Naive B cell (primary cell): ENCODE data around the gene CTSG. TPM values are rescaled to one million over a fixed set of nuclear protein-coding genes. Genes with fewer than 3 reads are reported as not detected.
"Not testable (repeated sequence)": the region's sequence is repeated elsewhere in the genome, so short reads cannot be mapped to it uniquely, and the experiment has no call there.

ENCODE experiments used
- ATAC-seq, 2 donors: fragments of 150-1000 bp; cut with Tn5 transposase; 2 replicates each; pipeline ENCODE4 v1.10.0; 2021; ENCODE audit warnings: low read depth in 2 of 2, mild to moderate bottlenecking in 2 of 2, moderate library complexity in 2 of 2
- DNase-seq: peaks from one replicate; pipeline ENCODE4 v3.0.0; 2022
- H3K27ac Mint-ChIP-seq, 6 donors: one replicate each; pipeline ENCODE4 v1.8.0; 2020 to 2022; ENCODE audit warnings: mild to moderate bottlenecking in 6 of 6, mixed read lengths in 6 of 6, moderate library complexity in 5 of 6, inconsistent platforms in 2 of 6
- H3K27me3 Mint-ChIP-seq, 3 donors: one replicate each; pipeline ENCODE4 v1.8.0; 2021 to 2022; ENCODE audit warnings: mixed read lengths in 3 of 3, mild to moderate bottlenecking in 1 of 3
- H3K36me3 Mint-ChIP-seq, 2 donors: one replicate each; pipeline ENCODE4 v1.8.0; 2020 to 2022; ENCODE audit warnings: mixed read lengths in 2 of 2, inconsistent platforms in 1 of 2, mild to moderate bottlenecking in 1 of 2
- H3K4me1 Mint-ChIP-seq, 3 donors: one replicate each; pipeline ENCODE4 v1.8.0; 2020 to 2022; ENCODE audit warnings: mixed read lengths in 3 of 3, inconsistent platforms in 1 of 3, mild to moderate bottlenecking in 1 of 3, moderate library complexity in 1 of 3
- H3K4me3 Mint-ChIP-seq, 8 donors: one replicate each; pipeline ENCODE4 v1.8.0; 2020 to 2022; ENCODE audit warnings: mild to moderate bottlenecking in 8 of 8, mixed read lengths in 8 of 8, moderate library complexity in 8 of 8, inconsistent platforms in 2 of 8
- H3K9me3 Mint-ChIP-seq, 7 donors: one replicate each; pipeline ENCODE4 v1.8.0; 2020 to 2022; ENCODE audit warnings: mixed read lengths in 7 of 7, mild to moderate bottlenecking in 5 of 7, inconsistent platforms in 2 of 7, moderate library complexity in 1 of 7
- polyA plus RNA-seq, 6 donors: library from polyadenylated mRNA; unstranded; fragments of 300-500 nt; fragmentation: Illumina TruSeq; gene quantifications; one replicate each; pipeline ENCODE4 v1.2.3, GENCODE V29; 2021; ENCODE audit warnings: low read depth in 6 of 6

The CTSG gene
- not detected for polyA plus RNA-seq

- peaks cover 8 to 19% (median 10%) of the 10 kb centered on the region in 3 donors for H3K27me3 Mint-ChIP-seq
- no peaks in the 10 kb centered on the region for H3K36me3 Mint-ChIP-seq
- DNase-seq (no peak), ATAC-seq (no peak)
- H3K27ac Mint-ChIP-seq: peak within 1 kb of the TSS in 2 of 6 donors; percentile 52 to 90
- no peaks in the 10 kb centered on the region for H3K9me3 Mint-ChIP-seq
- no peak within 1 kb of the TSS for H3K4me3 Mint-ChIP-seq
- H3K4me1 Mint-ChIP-seq: no peaks in the 10 kb centered on the region
These were observed at the start of gene CTSG for GRCh38 chr14:24576182-24576581. CTSG (minus strand) TSS chr14:24576250; CDS start chr14:24576223, 27 bp downstream.

GRCh38 chr14:24613747-24614146 is 37.7 kb upstream of the CTSG start:
- Mint-ChIP-seq H3K36me3 (no peaks in the 10 kb centered on the region), H3K27ac (peak overlapping the region in 2 of 6 donors; percentile 74 to 86), H3K9me3 (peaks cover 0 to 2% (median 0%) of the 10 kb centered on the region in 7 donors), H3K4me1 (peaks cover 3 to 8% (median 7%) of the 10 kb centered on the region in 3 donors), H3K27me3 (peaks cover 0 to 17% (median 5%) of the 10 kb centered on the region in 3 donors), H3K4me3 (peak overlapping the region in 1 of 8 donors; percentile 25)
- ATAC-seq (no peak), DNase-seq (no peak)

- no peaks in the 10 kb centered on the region for H3K36me3 Mint-ChIP-seq
- peaks cover 0 to 17% (median 5%) of the 10 kb centered on the region in 3 donors for H3K27me3 Mint-ChIP-seq
- H3K9me3 Mint-ChIP-seq: peaks cover 0 to 1% (median 0%) of the 10 kb centered on the region in 7 donors
- H3K27ac Mint-ChIP-seq: peak overlapping the region in 2 of 6 donors; percentile 74 to 86
- peak overlapping the region in 1 of 8 donors; percentile 25 for H3K4me3 Mint-ChIP-seq
- DNase-seq (no peak), ATAC-seq (no peak)
- peaks cover 3 to 9% (median 9%) of the 10 kb centered on the region in 3 donors for H3K4me1 Mint-ChIP-seq
These were observed 37.2 kb upstream of the CTSG start for GRCh38 chr14:24613241-24613640.

- DNase-seq: no peak
- no peak overlapping the region for H3K4me3 Mint-ChIP-seq
- no peak overlapping the region for H3K27ac Mint-ChIP-seq
- peaks cover 0 to 17% (median 5%) of the 10 kb centered on the region in 3 donors for H3K27me3 Mint-ChIP-seq
- H3K9me3 Mint-ChIP-seq: no peaks in the 10 kb centered on the region
- H3K36me3 Mint-ChIP-seq: no peaks in the 10 kb centered on the region
- H3K4me1 Mint-ChIP-seq: peaks cover 14 to 20% (median 19%) of the 10 kb centered on the region in 3 donors
- ATAC-seq: no peak
These were observed 36.1 kb upstream of the CTSG start for GRCh38 chr14:24612196-24612595.

GRCh38 chr14:24609655-24610344 is 33.8 kb upstream of the CTSG start, which contains the start of gene GZMH:
GZMH (minus strand) TSS chr14:24609685; CDS start chr14:24609613, 72 bp downstream.
- DNase-seq (no peak), ATAC-seq (no peak)
- no peaks in the 10 kb centered on the region for H3K9me3 Mint-ChIP-seq
- H3K27ac Mint-ChIP-seq: peak within 1 kb of the TSS in 4 of 6 donors; percentile 20 to 69 (median 30)
- no peaks in the 10 kb centered on the region for H3K36me3 Mint-ChIP-seq
- peaks cover 0 to 25% (median 5%) of the 10 kb centered on the region in 3 donors for H3K27me3 Mint-ChIP-seq
- H3K4me3 Mint-ChIP-seq: no peak within 1 kb of the TSS
- H3K4me1 Mint-ChIP-seq: peaks cover 26 to 36% (median 36%) of the 10 kb centered on the region in 3 donors

- Mint-ChIP-seq H3K9me3 (no peaks in the 10 kb centered on the region), H3K36me3 (no peaks in the 10 kb centered on the region), H3K27ac (peak overlapping the region in 4 of 6 donors; percentile 69 to 90 (median 78)), H3K27me3 (peaks cover 0 to 32% (median 5%) of the 10 kb centered on the region in 3 donors), H3K4me1 (peaks cover 26 to 36% (median 28%) of the 10 kb centered on the region in 3 donors), H3K4me3 (peak overlapping the region in 2 of 8 donors; percentile 56 to 83)
- ATAC-seq (peak in 1 of 2 donors; percentile 25), DNase-seq (no peak)
These were observed 31.8 kb upstream of the CTSG start for GRCh38 chr14:24607635-24608514.

GRCh38 chr14:24607081-24607480 is 31.0 kb upstream of the CTSG start:
- H3K4me3 Mint-ChIP-seq: peak overlapping the region in 2 of 8 donors; percentile 56 to 83
- H3K27me3 Mint-ChIP-seq: peaks cover 0 to 24% (median 0%) of the 10 kb centered on the region in 3 donors
- H3K9me3 Mint-ChIP-seq: peaks cover 0 to under 1% (median 0%) of the 10 kb centered on the region in 7 donors
- peaks cover 24 to 32% (median 28%) of the 10 kb centered on the region in 3 donors for H3K4me1 Mint-ChIP-seq
- ATAC-seq (no peak), DNase-seq (no peak)
- no peaks in the 10 kb centered on the region for H3K36me3 Mint-ChIP-seq
- H3K27ac Mint-ChIP-seq: peak overlapping the region in 5 of 6 donors; percentile 32 to 78 (median 54)

GRCh38 chr14:24606297-24606696 is 30.2 kb upstream of the CTSG start:
- H3K9me3 Mint-ChIP-seq: peaks cover 0 to 3% (median 0%) of the 10 kb centered on the region in 7 donors
- peaks cover 24 to 31% (median 28%) of the 10 kb centered on the region in 3 donors for H3K4me1 Mint-ChIP-seq
- H3K36me3 Mint-ChIP-seq: no peaks in the 10 kb centered on the region
- ATAC-seq: no peak
- H3K4me3 Mint-ChIP-seq: no peak overlapping the region
- H3K27me3 Mint-ChIP-seq: peaks cover 0 to 17% (median 0%) of the 10 kb centered on the region in 3 donors
- peak overlapping the region in 1 of 6 donors; percentile 88 for H3K27ac Mint-ChIP-seq
- DNase-seq: no peak

- Mint-ChIP-seq H3K9me3 (peaks cover 0 to 3% (median 0%) of the 10 kb centered on the region in 7 donors), H3K4me1 (peaks cover 24 to 31% (median 28%) of the 10 kb centered on the region in 3 donors), H3K27me3 (peaks cover 0 to 20% (median 2%) of the 10 kb centered on the region in 3 donors), H3K36me3 (no peaks in the 10 kb centered on the region), H3K27ac (peak overlapping the region in 4 of 6 donors; percentile 58 to 92 (median 84)), H3K4me3 (no peak overlapping the region)
- DNase-seq (peak; percentile 45), ATAC-seq (peak; percentile 77 to 86)
These were observed 29.6 kb upstream of the CTSG start for GRCh38 chr14:24605435-24606190.

GRCh38 chr14:24597403-24597802 is 21.4 kb upstream of the CTSG start:
- Mint-ChIP-seq H3K4me3 (no peak overlapping the region), H3K27ac (no peak overlapping the region), H3K36me3 (peaks cover 24 to 40% of the 10 kb centered on the region in 2 donors), H3K9me3 (peaks cover 0 to 75% (median 51%) of the 10 kb centered on the region in 7 donors), H3K27me3 (peaks cover 6 to 78% (median 41%) of the 10 kb centered on the region in 3 donors), H3K4me1 (peaks cover 0 to 6% (median 0%) of the 10 kb centered on the region in 3 donors)
- DNase-seq (no peak), ATAC-seq (no peak)

- Mint-ChIP-seq H3K27me3 (peaks cover 12 to 90% (median 56%) of the 10 kb centered on the region in 3 donors), H3K27ac (no peak overlapping the region), H3K4me1 (peaks cover 0 to 6% (median 0%) of the 10 kb centered on the region in 3 donors), H3K36me3 (peaks cover 24 to 44% of the 10 kb centered on the region in 2 donors), H3K4me3 (no peak overlapping the region), H3K9me3 (peaks cover 0 to 78% (median 58%) of the 10 kb centered on the region in 7 donors)
- no peak for ATAC-seq
- DNase-seq: no peak
These were observed 19.2 kb upstream of the CTSG start for GRCh38 chr14:24595073-24595808.

GRCh38 chr14:24591004-24591403 is 15.0 kb upstream of the CTSG start:
- H3K4me1 Mint-ChIP-seq, H3K4me3 Mint-ChIP-seq, DNase-seq, ATAC-seq, H3K27ac Mint-ChIP-seq: not testable (repeated sequence)
- H3K27me3 Mint-ChIP-seq: peaks cover 12 to 72% (median 57%) of the 10 kb centered on the region in 3 donors
- peaks cover 12 to 65% (median 45%) of the 10 kb centered on the region in 7 donors for H3K9me3 Mint-ChIP-seq
- H3K36me3 Mint-ChIP-seq: peaks cover 13 to 31% of the 10 kb centered on the region in 2 donors
